H9 (cell line): Measurements from ENCODE around the gene PHACTR1. TPM values are rescaled to one million over a fixed set of nuclear protein-coding genes. Genes with fewer than 3 reads are reported as not detected.

ENCODE experiments used
- DNase-seq: peaks from one replicate; pipeline ENCODE4 v3.0.0-alpha.2; 2017
- H2AFZ ChIP-seq: one replicate; pipeline ENCODE4 v1.6.1; 2013; ENCODE audit warnings: mild to moderate bottlenecking, low read length, control low read depth, moderate library complexity
- H2AK5ac ChIP-seq: 2 replicates; pipeline ENCODE4 v1.6.1; 2013; ENCODE audit warnings: low read length, control low read depth, mixed read lengths; ENCODE audit not compliant: insufficient read length
- H2BK120ac ChIP-seq: one replicate; pipeline ENCODE4 v1.6.1; 2013; ENCODE audit warnings: low read depth, mild to moderate bottlenecking, low read length, control low read depth, inconsistent platforms; ENCODE audit not compliant: poor library complexity, severe bottlenecking
- H2BK12ac ChIP-seq: 2 replicates; pipeline ENCODE4 v1.6.1; 2013; ENCODE audit warnings: low read length, control low read depth, mixed read lengths, low read depth; ENCODE audit not compliant: insufficient read length
- H2BK15ac ChIP-seq: 2 replicates; pipeline ENCODE4 v1.6.1; 2013; ENCODE audit warnings: low read depth, low read length, control low read depth
- H2BK20ac ChIP-seq: one replicate; pipeline ENCODE4 v1.6.1; 2013; ENCODE audit warnings: low read depth, mild to moderate bottlenecking, low read length, control low read depth, inconsistent platforms; ENCODE audit not compliant: poor library complexity, severe bottlenecking
- H2BK5ac ChIP-seq: 2 replicates; pipeline ENCODE4 v1.6.1; 2013; ENCODE audit warnings: low read length, control low read depth, mixed read lengths; ENCODE audit not compliant: insufficient read length
- H3K14ac ChIP-seq: 2 replicates; pipeline ENCODE4 v1.6.1; 2013; ENCODE audit warnings: low read length, control low read depth; ENCODE audit not compliant: insufficient read depth
- H3K18ac ChIP-seq: 2 replicates; pipeline ENCODE4 v1.6.1; 2013; ENCODE audit warnings: low read depth, mild to moderate bottlenecking, mixed read lengths, low read length, control low read depth; ENCODE audit not compliant: insufficient read length
- H3K23ac ChIP-seq: 2 replicates; pipeline ENCODE4 v1.6.1; 2013; ENCODE audit warnings: low read length, control low read depth, mixed read lengths, low read depth; ENCODE audit not compliant: insufficient read length
- H3K23me2 ChIP-seq: 2 replicates; pipeline ENCODE4 v1.6.1; 2013; ENCODE audit warnings: low read depth, mild to moderate bottlenecking, mixed read lengths, low read length, control low read depth; ENCODE audit not compliant: insufficient read length, poor library complexity, severe bottlenecking
- H3K27ac ChIP-seq: 2 replicates; pipeline ENCODE4 v1.5.1; 2013; ENCODE audit warnings: low read length, control low read depth, mixed read lengths, low read depth; ENCODE audit not compliant: insufficient read length
- H3K27me3 ChIP-seq: 2 replicates; pipeline ENCODE4 v1.6.1; 2013; ENCODE audit warnings: low read length, control low read depth, inconsistent platforms; ENCODE audit not compliant: insufficient read depth
- H3K4ac ChIP-seq: 2 replicates; pipeline ENCODE4 v1.6.1; 2013; ENCODE audit warnings: low read depth, mild to moderate bottlenecking, control low read depth, inconsistent platforms, low read length, moderate library complexity
- H3K4me1 ChIP-seq: 2 replicates; pipeline ENCODE4 v1.6.1; 2013; ENCODE audit warnings: low read length, control low read depth, inconsistent platforms; ENCODE audit not compliant: insufficient read depth
- H3K4me2 ChIP-seq: 2 replicates; pipeline ENCODE4 v1.6.1; 2013; ENCODE audit warnings: low read length, control low read depth, mixed read lengths; ENCODE audit not compliant: insufficient read length, insufficient read depth
- H3K56ac ChIP-seq: 2 replicates; pipeline ENCODE4 v1.6.1; 2013; ENCODE audit warnings: low read depth, mild to moderate bottlenecking, mixed read lengths, low read length, control low read depth; ENCODE audit not compliant: insufficient read length
- H3K79me1 ChIP-seq: 2 replicates; pipeline ENCODE4 v1.6.1; 2013; ENCODE audit warnings: low read depth, mild to moderate bottlenecking, moderate library complexity, low read length, control low read depth, inconsistent platforms; ENCODE audit not compliant: insufficient read depth, poor library complexity, severe bottlenecking
- H3K79me2 ChIP-seq: 2 replicates; pipeline ENCODE4 v1.6.1; 2013; ENCODE audit warnings: low read length, control low read depth, inconsistent platforms; ENCODE audit not compliant: insufficient read depth
- H3K9ac ChIP-seq: 2 replicates; pipeline ENCODE4 v1.6.1; 2013; ENCODE audit warnings: low read length, control low read depth, mixed read lengths; ENCODE audit not compliant: insufficient read length; ENCODE audit errors: extremely low read depth
- H3K9me3 ChIP-seq: one replicate; pipeline ENCODE4 v1.6.1; 2013; ENCODE audit warnings: low read depth, low read length, inconsistent platforms; ENCODE audit not compliant: control insufficient read depth
- H3T11ph ChIP-seq: one replicate; pipeline ENCODE4 v1.6.1; 2013; ENCODE audit warnings: mild to moderate bottlenecking, low read length, control low read depth, inconsistent platforms
- H4K20me1 ChIP-seq: one replicate; pipeline ENCODE4 v1.6.1; 2013; ENCODE audit not compliant: control insufficient read depth, insufficient read length, insufficient read depth
- H4K5ac ChIP-seq: 2 replicates; pipeline ENCODE4 v1.6.1; 2013; ENCODE audit warnings: low read depth, mild to moderate bottlenecking, mixed read lengths, low read length, control low read depth; ENCODE audit not compliant: insufficient read length
- H4K8ac ChIP-seq: replicated peaks from 2 replicates; pipeline ENCODE4 v1.6.1; 2013; ENCODE audit warnings: low read length, control low read depth, mixed read lengths, low read depth; ENCODE audit not compliant: insufficient read length
- H4K91ac ChIP-seq: 2 replicates; pipeline ENCODE4 v1.6.1; 2013; ENCODE audit warnings: low read depth, mild to moderate bottlenecking, moderate library complexity, mixed read lengths, low read length, control low read depth; ENCODE audit not compliant: insufficient read length
- H3K27ac Mint-ChIP-seq, 3 experiments: 2 replicates in 2 of 3; 3 replicates in 1 of 3; pipeline ENCODE4 v1.8.0; 2020 to 2021; ENCODE audit warnings: mixed read lengths in 3 of 3, mild to moderate bottlenecking in 1 of 3, moderate library complexity in 1 of 3
- H3K27me3 Mint-ChIP-seq: 2 replicates; pipeline ENCODE4 v1.8.0; 2021; ENCODE audit warnings: low read depth, mild to moderate bottlenecking, moderate library complexity, mixed read lengths
- H3K36me3 Mint-ChIP-seq, 3 experiments: 2 replicates in 2 of 3; 3 replicates in 1 of 3; pipeline ENCODE4 v1.8.0; 2020 to 2021; ENCODE audit warnings: low read depth in 3 of 3, mixed read lengths in 3 of 3; ENCODE audit not compliant: insufficient read depth in 1 of 3
- H3K4me1 Mint-ChIP-seq, 2 experiments: 2 replicates each; pipeline ENCODE4 v1.8.0; 2020; ENCODE audit warnings: mixed read lengths in 2 of 2
- H3K4me3 Mint-ChIP-seq, 2 experiments: 2 replicates in 1 of 2; 3 replicates in 1 of 2; pipeline ENCODE4 v1.8.0; 2020 to 2021; ENCODE audit warnings: mild to moderate bottlenecking in 2 of 2, mixed read lengths in 2 of 2, moderate library complexity in 1 of 2
- H3K9me3 Mint-ChIP-seq, 2 experiments: 2 replicates in 1 of 2; 3 replicates in 1 of 2; pipeline ENCODE4 v1.8.0; 2020; ENCODE audit warnings: mild to moderate bottlenecking in 2 of 2, mixed read lengths in 2 of 2, moderate library complexity in 1 of 2
- WGBS: extraction: QIAGEN DNeasy Blood & Tissue Kit; methylation state at CpG from one replicate; pipeline ENCODE4 v1.1.7; 2013; ENCODE audit warnings: missing lambda C conversion rate, low lambda C conversion rate, mixed read lengths; ENCODE audit not compliant: insufficient read length; ENCODE audit errors: extremely low coverage; 5-methylcytosine and 5-hydroxymethylcytosine counted together
- total RNA-seq: library from RNA; stranded (reverse); gene quantifications from 2 replicates; pipeline ENCODE4 v1.2.1, GENCODE V29; 2021
- TF ChIP-seq, protein P1 (sequence below): fragments of 200-600 bp; sonication (generic); conservative IDR thresholded peaks from 3 replicates; pipeline ENCODE4 v1.8.0; 2021; ENCODE audit warnings: antibody characterized with exemption, mild to moderate bottlenecking

The PHACTR1 gene
- total RNA-seq, 1 experiment from 2014 or later, result 15.9 TPM

- H2BK12ac ChIP-seq, result no peak overlapping the region
- no peaks in the 10 kb centered on the region for H3K79me2 ChIP-seq
- no peak overlapping the region for H4K91ac ChIP-seq
- no peaks in the 10 kb centered on the region for H3K27me3 ChIP-seq
- no peak overlapping the region for H3K18ac ChIP-seq
- Mint-ChIP-seq H3K9me3 (peaks cover 11 to 13% of the 10 kb centered on the region in 2 experiments; a peak in 4 of 5 replicates), H3K4me3 (no peak overlapping the region), H3K27ac (no peak overlapping the region), H3K36me3 (peaks cover 5 to 16% (median 11%) of the 10 kb centered on the region in 3 experiments), H3K4me1 (peaks cover 8 to 14% of the 10 kb centered on the region in 2 experiments), H3K27me3 (no peaks in the 10 kb centered on the region)
- WGBS, result no CpG with 5 or more reads among the region's 2 CpGs
- H4K20me1 ChIP-seq, result no peaks in the 10 kb centered on the region
- H3K9me3 ChIP-seq, result peaks cover 7% of the 10 kb centered on the region
- no peak overlapping the region for H2AK5ac ChIP-seq
- H3K56ac ChIP-seq, result no peak overlapping the region
- no peaks in the 10 kb centered on the region for H3K4me1 ChIP-seq
- no peak overlapping the region for H3K4me2 ChIP-seq
- DNase-seq, result no peak
- no peak overlapping the region for H2BK20ac ChIP-seq
- no peaks in the 10 kb centered on the region for H3K79me1 ChIP-seq
- H3T11ph ChIP-seq, result no peak overlapping the region
- no peak overlapping the region for H2AFZ ChIP-seq
- TF ChIP-seq, protein P1, sequence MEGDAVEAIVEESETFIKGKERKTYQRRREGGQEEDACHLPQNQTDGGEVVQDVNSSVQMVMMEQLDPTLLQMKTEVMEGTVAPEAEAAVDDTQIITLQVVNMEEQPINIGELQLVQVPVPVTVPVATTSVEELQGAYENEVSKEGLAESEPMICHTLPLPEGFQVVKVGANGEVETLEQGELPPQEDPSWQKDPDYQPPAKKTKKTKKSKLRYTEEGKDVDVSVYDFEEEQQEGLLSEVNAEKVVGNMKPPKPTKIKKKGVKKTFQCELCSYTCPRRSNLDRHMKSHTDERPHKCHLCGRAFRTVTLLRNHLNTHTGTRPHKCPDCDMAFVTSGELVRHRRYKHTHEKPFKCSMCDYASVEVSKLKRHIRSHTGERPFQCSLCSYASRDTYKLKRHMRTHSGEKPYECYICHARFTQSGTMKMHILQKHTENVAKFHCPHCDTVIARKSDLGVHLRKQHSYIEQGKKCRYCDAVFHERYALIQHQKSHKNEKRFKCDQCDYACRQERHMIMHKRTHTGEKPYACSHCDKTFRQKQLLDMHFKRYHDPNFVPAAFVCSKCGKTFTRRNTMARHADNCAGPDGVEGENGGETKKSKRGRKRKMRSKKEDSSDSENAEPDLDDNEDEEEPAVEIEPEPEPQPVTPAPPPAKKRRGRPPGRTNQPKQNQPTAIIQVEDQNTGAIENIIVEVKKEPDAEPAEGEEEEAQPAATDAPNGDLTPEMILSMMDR, result no peak
- H3K23ac ChIP-seq, result no peak overlapping the region
- no peak overlapping the region for H2BK120ac ChIP-seq
- no peak overlapping the region for H3K4ac ChIP-seq
- no peak overlapping the region for H3K9ac ChIP-seq
- H3K23me2 ChIP-seq, result no peaks in the 10 kb centered on the region
- H2BK15ac ChIP-seq, result no peak overlapping the region
- H2BK5ac ChIP-seq, result no peak overlapping the region
- H4K8ac ChIP-seq, result no peak overlapping the region
- no peak overlapping the region for H3K14ac ChIP-seq
- H3K27ac ChIP-seq, result no peak overlapping the region
- H4K5ac ChIP-seq, result no peak overlapping the region
Observed at GRCh38 chr6:12836009-12836408, 119.4 kb downstream of the PHACTR1 start.
